Muscle of arm (tissue), 12 donors: ENCODE data around the gene ADARB2. TPM values are rescaled to one million over a fixed set of nuclear protein-coding genes. Genes with fewer than 3 reads are reported as not detected.
"Not testable (repeated sequence)": the region's sequence is repeated elsewhere in the genome, so short reads cannot be mapped to it uniquely, and the experiment has no call there.

Experiments used
- DNase-seq: peaks from one replicate; pipeline ENCODE4 v3.0.0-alpha.2; 2013
- polyA plus RNA-seq, 12 donors: library from polyadenylated mRNA; unstranded; fragments of 120-200 nt; gene quantifications; one replicate each; pipeline ENCODE4 v1.2.1, GENCODE V29; 2013; ENCODE audit not compliant: insufficient read length in 12 of 12

Gene ADARB2
- polyA plus RNA-seq, 12 donors, result 0.07 to 0.48 (median 0.32) TPM; not detected in 2

DNA sequence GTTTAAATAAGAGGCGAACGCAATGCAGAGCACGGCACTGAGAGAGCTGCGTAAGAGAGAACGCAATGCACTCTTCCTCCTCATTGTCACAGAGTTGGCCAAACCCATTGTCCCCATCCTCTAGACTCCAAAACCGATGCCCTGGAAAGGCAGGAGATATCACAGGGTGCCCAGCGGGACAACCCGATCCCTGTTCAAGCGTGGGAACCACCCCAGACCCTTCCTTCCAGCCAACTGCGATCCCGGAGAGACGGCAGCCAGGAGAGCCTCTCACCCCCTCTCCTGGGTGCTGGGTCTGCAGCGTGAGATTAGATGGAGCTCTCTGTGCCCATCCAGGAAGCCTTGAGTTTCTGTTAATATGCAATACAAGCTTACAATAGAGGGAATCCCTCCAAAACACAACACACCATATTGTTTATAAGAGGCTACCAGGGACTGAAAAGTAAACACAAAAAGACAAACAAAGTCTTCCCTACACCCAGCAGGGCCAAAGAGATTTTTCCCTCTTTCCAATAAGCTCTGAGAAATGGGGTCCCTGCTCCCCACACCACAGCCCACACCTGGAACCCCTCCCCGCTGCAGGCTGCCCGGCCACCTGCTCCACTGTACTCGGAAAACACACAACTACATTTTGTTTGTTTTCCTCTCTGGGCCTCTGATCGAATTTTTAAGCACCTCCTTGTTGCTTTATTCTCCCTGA, 187.6 kb downstream of the ADARB2 start:
- no peak for DNase-seq

DNA sequence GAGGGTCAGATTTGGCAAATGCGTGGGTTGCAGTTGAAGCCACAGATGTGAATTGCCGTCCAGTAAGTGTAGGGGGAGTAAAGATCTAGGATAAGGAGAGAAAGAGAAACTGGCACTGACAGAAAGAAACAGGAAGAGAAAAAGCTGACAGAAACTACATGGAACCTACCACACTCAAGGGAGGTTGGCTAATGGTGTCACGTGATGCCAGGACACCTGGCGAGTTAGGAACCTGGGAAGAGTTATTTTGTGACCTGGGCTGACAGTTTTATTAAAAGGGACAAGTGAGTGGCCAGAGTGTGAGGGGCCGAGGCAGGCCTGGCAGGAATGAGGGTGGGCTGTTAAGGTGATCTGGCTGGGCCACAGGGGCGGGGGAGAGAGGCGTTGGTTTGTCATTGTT, 188.7 kb downstream of the ADARB2 start:
- no peak for DNase-seq

DNA sequence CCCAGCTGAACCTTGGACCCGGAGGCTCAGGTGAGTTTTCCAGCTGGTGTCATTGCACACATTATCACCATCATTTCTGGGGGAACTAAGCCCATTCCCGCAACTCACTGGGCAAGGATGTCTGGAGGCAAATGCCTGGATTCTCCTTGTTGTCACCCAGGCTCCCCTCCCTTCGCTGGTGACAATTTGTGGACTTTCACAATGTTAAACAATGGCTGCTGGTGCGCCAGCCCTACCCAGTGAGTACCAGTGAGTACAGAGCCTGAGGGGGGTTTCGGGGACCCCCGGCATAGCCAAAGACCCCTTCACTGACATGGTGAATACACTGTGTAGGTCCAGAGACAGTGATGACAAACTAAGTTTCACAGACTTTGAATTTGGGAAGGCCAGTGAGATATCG, 189.2 kb downstream of the ADARB2 start:
- DNase-seq, result no peak

DNA sequence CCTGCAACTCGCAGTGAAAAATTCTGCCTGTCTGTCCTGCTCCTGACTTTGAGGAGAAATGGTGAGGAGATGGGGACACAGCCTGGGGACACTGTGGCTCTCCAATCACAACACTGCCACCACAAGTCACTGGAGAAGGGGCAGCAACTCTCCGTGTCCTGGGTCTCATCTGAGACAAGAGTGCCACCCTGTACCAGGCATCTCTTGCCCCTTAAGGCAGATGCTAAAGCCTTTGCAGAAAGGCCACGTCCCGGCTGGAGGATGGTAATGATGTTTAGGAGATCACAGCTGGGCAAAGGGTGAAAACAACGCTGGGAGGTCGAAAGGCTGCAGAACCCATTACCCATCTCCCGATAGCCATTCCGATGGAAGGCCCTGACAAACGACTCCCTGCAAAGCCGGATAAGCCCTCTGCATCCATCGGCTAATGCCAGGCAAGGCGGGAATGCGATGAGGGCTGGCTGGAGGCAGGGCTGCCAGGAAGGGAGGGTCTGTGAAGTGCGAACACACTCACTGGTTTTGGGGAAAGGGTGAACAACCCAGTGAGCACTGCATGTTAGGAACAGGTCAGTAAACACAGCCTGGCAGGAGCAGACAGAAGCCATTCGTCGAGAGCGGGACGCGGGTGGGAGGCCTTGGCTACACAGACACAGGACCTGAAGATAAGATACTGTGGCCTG, 190.8 kb downstream of the ADARB2 start:
- DNase-seq, result no peak

DNA sequence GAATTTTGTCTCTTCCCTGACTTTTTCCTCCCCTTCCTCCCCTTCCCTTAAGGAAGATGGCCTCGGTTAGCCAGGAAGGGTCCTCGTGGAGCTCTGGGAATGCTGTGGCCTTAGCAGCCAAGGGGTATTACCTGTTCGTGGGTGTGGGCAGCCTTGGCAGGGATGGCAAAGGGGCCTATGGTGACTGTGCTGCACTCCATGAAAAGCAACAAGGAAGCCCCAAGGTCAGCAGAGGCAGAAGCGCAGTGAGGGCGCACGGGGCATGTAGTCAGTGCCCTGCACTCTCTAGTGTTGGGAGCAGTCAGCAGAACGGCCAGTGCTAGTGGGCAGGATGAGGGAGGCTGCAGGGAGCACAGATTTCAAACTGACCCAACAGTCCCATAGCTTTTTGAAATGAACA, 191.8 kb downstream of the ADARB2 start:
- DNase-seq, result no peak

DNA sequence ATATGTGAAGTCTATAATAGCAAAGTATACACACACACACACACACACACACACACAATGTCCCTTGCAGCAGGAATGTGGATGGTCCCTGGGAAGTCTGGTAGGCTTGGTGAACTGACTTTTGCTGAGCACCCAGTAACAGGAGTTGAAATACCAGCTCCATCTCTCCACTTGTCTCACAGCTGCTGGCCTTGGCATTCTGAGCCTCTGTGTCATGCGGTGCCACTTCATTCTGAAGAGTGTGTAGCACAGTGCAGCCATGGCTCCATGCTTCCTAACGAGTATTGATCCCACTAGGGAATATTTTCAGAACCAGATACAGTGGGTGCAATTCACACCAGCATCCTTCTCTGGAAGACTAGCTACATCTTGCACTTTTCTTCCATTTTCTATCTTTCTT, 192.4 kb downstream of the ADARB2 start:
- no peak for DNase-seq

DNA sequence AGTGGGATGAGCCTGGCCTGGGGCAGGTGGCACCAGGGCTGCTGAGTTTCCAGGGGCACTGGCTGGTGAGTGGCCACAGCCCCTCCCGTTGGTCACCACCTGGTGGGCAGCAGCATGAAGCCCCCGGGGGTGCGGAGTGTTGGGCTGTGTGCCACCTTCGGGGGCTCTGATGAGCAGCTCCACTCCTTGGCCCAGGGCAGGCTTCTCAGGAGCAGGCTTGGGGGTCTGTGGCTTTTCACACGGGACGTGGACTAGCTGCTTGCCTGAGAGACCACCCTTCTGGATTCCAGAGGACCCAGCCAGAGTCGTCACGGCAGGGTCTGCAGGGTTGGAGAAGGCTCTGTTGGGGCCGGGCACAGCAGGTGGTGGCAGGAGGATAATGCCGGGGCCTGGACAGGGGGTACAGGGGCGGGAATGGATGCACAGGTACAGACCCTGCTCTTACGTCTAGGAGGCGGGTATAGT, 193.1 kb downstream of the ADARB2 start:
- DNase-seq, result no peak

DNA sequence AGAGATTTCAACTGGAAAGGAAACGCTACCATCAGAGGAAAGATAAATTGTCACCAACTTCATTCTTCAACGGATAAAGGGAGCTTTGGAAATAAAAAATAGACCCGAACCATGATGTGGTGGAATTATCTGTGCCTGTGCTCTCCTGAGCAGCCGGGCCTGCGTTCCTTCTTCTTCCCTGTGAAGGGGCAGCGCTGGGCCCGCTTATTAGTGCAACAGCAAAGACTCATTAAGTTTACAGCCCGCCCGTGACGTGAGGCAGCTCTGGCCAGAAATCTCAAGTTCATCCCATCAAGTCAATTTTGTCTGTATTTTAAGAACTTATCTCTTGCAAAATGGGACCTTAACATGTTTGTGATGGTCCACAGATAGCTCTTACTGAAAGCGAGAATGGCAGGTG, 193.7 kb downstream of the ADARB2 start:
- DNase-seq, result no peak

DNA sequence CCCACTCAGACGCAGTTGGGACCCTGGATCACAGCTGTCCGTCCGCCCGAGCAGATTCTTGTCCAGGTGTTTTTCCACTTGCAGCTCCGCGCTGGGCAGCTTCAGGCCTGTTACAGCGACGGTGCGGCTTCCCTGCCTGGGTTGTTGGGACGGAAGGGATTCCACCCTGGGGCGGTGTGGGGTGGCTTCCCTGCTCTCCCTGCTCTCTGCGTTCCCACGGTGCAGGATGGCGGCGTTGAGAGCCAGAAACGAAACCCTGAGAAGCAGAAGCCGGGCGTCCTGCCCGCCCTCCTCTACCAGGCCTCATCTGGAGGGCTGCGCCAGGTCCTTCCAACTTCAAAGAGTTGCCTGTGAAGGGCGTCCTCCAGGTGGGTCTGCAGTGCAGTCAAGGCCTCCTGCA, 194.4 kb downstream of the ADARB2 start:
- no peak for DNase-seq

DNA sequence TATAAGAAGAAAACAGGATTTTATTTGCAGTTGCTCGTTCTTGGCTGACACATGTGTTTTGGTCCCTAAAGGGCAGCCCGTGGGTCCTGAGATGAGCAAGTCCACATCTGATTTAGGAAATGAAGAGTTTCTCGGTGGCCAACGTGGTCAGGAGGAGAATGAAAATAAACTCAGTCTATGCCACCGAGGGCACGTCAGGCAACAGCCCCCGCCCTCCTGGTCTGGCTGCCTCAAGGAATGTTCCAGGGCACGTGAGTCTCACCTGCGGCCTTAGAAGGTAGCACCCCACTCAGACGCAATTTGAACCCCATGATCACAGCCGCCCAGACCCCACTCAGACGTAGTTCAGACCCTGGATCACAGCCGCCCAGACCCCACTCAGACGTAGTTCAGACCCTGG, 197.2 kb downstream of the ADARB2 start:
- DNase-seq, result no peak

DNA sequence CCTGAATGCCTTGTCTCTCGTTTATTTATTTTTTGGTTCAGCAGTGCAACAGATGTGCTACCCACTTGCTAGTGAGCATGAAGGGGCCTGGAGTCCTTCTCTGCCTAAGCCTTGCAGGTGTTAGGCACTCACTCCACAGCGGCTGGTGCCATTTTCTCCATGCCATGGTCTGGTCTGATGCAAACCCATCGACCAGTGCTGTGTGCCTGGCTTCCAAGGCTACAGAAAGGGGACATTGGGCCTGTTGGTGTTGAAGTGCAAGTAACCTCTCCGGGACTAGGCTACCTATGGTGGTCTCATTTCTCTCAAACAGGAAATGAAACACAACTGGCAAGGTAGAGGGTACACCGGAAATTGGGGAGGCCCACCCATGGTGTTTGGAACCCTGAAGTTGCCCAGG, 198.1 kb downstream of the ADARB2 start:
- no peak for DNase-seq

DNA sequence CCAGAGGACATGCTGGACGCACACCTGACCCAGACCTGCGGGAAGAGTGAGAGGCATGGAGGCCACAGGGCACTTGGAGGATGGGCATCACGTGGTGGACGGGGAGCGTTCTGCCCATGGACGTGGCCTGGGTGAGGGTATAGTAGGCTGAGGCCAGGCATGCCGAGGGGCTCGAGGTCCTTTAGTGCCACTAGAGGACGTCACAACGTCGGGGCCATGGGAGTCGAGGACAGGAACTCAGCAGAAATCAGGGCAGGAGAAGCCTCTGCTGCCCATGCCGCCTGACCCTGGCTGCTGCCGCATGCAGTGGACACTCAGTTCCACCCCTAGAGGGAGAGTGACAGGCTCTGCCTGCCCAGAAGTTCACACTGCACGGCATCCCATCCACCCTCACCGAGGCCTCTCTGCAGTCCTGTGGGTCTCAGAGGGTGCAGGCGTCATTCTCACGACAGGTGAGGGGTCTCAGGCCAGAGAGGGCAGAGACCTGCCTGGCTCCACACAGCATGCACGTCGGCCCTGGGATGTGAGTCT, 198.7 kb downstream of the ADARB2 start:
- no peak for DNase-seq

DNA sequence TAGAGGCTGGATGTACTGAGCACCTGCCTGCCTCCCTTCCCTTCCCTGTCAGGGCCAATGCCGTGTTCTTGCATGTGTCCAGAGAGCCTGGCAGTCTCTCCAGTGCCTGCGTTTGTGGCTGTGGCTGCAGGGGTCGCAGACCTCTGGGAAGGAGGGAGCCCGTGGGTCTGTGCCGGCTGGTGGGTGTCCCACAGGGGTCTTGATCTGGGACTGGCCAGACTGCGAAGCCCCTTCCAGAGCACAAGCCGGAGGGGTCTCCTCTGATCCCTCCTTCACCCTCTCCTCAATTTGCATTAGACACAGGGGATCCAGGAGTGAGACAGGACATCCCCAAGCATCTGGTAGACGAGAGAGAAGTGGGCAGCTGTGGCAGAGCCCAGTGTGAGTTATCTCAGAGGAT, 199.2 kb downstream of the ADARB2 start:
- DNase-seq, result no peak

DNA sequence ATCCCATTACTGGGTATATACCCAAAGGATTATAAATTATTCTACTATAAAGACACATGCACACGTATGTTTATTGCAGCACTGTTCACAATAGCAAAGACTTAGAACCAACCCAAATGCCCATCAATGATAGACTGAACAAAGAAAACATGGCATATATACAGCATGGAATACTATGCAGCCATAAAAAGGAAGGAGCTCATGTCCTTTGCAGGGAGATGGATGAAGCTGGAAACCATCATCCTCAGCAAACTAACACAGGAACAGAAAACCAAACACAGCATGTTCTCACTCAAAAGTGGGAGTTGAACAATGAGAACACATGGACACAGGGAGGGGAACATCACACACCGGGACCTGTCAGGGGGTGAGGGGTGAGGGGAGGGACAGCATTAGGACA, 199.9 kb downstream of the ADARB2 start:
- DNase-seq, result not testable (repeated sequence)

DNA sequence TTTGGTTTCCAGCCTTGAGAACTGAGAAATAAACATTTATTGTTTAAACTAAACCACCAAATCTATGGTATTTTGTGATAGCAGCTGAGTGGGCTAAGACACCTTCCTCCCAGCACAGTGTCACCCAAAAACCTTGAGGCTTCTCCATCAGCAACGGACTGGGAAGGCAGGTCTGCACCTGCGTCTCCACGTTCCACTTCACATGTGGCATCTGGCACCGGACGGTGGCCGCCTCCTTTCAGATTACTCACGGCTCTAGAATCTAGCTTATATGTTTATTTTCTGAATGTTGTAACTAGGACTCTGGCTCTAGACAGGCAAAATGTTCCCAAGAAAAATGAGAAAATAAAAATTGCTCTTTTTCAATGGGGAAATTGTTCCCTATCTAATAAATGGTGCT, 201.0 kb downstream of the ADARB2 start:
- no peak for DNase-seq

DNA sequence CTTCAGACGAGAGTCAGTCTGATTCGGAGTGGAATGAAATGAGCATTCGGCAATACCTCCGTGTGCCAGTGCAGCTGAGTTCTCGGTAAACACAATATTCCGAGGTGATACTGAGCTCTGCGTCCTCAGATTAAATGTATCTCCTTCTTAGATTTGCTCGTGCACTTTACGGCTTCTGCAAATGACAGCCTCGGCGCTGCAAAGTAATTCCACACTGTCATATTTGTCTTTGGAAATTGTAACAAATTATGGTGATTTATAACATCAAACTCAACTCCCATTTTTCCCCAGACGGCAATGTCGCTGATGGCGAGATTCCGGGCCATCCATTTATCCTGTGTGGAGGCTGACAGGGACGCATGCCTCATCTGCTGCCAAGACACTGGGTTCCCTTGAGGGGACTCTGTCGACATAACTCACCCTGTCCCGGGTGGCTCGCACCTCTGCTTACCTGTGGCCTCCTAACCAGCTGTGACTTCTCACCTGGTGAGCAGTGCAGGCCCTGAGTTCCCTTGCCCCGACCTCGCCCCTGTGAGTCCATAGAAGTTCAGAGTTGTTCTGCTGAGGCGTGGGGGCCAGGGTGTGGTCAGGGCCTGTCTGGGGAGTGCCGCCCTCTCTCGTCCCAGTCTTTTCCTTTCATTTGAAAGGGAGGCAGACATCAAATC, 201.9 kb downstream of the ADARB2 start:
- no peak for DNase-seq

DNA sequence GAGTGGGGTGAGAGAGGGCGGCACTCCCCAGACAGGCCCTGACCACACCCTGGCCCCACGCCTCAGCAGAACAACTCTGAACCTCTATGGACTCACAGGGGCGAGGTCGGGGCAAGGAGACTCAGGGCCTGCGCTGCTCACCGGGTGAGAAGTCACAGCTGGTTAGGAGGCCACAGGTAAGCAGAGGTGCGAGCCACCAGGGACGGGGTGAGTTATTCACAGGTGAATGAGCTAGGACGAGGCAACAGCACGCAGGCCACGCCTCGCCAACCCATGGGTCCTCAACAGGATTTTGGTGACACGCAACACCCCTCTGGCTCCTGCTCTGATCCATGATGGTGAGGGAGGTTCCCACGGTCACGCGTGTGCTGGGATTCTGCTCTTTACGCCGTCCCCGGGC, 202.5 kb downstream of the ADARB2 start:
- DNase-seq, result no peak

DNA sequence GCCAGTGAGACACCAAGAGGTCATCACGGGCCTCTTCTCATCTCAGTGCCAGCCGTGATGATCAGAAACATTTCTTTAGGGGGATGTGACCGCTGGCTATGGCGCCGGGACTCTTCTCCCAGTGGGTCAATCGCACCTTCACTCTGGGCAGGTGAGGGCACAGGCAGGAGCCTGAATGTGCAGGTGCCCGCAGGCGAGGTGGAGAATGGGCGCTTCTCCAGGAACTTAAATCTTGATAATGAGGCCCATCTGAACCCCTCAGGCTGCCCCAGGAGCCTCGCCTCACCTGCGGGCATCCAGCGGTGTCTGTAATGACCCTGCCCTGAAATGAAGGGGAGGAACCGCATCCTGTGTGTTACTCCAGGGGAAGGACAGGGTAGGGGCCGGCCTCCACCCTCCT, 204.7 kb downstream of the ADARB2 start:
- no peak for DNase-seq

DNA sequence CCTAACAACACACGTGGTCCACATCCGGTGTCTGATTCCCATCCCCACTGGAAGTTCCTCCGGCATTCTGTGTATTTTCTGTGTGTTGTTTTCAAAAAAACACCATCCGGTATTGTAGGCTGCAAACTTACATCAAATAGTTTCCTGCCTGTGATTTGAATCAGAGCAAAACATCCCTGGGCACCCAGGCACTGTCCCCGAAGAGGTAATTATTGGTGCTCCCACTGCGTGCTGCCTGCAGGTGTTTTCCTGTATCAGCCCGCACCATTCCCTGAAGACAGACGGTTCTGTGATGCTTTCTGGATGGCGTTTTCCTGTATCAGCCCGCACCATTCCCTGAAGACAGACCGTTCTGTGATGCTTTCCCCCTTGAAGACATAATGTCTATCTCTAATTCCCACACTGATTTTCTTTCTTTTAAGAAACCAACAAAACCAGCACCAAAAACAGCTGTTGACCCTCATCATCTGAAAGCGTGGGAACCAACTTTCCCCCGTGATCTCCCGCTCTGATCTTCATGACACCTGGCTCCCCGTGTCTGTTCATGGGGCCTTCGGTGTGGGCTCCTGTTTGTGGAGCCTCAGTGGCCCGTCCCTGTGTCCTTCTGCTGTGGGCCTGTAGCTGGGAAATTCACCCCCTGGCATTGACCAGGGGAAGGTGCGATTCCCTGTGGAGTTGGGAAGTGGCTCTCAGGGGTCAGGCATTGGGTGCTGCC, 205.3 kb downstream of the ADARB2 start:
- DNase-seq, result no peak

DNA sequence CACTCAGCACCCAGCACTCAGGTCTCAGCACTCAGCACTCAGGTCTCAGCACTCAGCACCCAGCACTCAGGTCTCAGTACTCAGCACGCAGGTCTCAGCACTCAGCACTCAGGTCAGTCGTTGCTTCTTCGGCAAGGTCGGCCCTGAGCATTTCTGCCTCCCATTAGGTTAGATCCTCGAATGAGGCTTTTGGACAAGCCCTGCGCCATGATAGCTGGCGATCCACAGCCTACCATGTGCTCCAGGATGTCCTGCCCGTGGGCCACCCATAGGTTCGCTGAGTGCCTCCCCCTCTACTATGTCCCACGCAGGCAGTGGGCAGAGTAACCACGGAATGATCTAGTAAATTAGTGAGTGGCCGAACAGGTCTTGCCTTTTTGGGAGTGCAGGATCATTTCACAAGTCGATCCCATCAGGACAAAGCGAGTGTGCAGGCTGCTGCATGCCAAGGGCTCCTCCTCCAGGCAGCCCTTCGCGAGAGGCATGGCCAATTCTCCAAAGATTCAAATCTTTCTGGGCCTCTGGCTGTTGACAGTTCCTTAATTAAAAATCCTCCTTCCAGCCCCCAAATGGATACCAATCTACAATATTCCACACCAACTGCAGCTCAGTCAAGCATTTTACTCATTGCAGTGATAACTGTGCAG, 206.3 kb downstream of the ADARB2 start:
- no peak for DNase-seq

DNA sequence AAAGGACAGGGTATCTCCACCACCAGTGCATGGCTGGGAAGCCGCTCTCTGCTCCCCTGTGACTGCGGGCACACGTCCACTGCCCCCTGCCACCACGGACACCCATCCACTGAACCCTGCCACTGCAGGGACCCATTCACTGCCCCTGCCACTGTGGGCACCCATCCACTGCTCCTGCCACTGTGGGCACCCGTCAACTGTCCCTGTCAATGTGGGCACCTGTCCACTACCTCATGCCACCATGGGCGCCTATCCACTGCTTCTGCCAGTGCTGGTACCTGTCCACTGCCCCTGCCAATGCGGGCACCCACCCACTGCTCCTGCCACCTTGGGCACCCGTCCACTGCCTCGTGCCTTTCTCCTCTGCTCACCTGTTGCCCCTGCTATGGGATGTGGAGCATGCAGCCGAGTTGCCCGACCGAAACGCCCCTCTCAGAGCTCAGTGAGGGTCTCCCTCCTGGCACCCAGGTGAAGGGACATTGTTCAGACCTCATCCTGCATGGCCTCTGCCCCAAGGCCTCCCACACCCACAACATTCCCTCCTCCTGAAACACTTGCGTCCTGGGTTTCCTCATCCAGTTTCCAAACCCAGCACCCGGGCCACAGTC, 207.4 kb downstream of the ADARB2 start:
- DNase-seq, result no peak
